Astrocyte (in vitro differentiated cells and primary cell): ENCODE measurements around the gene NXPH3.

ENCODE experiments used
- CTCF ChIP-seq: IDR thresholded peaks from 2 replicates; pipeline ENCODE4 v1.5.1; 2011; ENCODE audit warnings: low read depth, mild to moderate bottlenecking, inconsistent platforms, low read length, moderate library complexity; ENCODE audit not compliant: insufficient read depth
- EZH2 ChIP-seq: IDR thresholded peaks from 2 replicates; pipeline ENCODE4 v1.6.1; 2012; ENCODE audit warnings: mild to moderate bottlenecking, low read length, inconsistent platforms; ENCODE audit not compliant: insufficient read depth

GRCh38 chr17:49570540-49571242, 5.0 kb upstream of the NXPH3 start:
- TF ChIP-seq EZH2 (no peak), CTCF (no peak)
